CD14-positive monocyte (primary cell): ENCODE results near the gene GNLY. TPM values are rescaled to one million over a fixed set of nuclear protein-coding genes. Genes with fewer than 3 reads are reported as not detected.

Source experiments
- DNase-seq, 3 donors: peaks; one replicate each; pipeline ENCODE4 v3.0.0-alpha.2; 2011 to 2022
- H2AFZ ChIP-seq: 2 replicates; pipeline ENCODE4 v1.6.0; 2012; ENCODE audit warnings: mild to moderate bottlenecking, low read depth, low read length, inconsistent platforms; ENCODE audit not compliant: insufficient read depth, poor library complexity, severe bottlenecking
- H3K27ac ChIP-seq, 2 donors: 1 replicate in 1 of 2; 2 replicates in 1 of 2; pipeline ENCODE4 v1.5.1; 2012 to 2013; ENCODE audit warnings: low read length in 2 of 2, control low read depth in 1 of 2, inconsistent platforms in 1 of 2, low read depth in 1 of 2, mild to moderate bottlenecking in 1 of 2
- H3K27me3 ChIP-seq, 2 donors: one replicate each; pipeline versions ENCODE4 v1.6.0 to v1.6.1; 2011 to 2013; ENCODE audit warnings: low read length in 2 of 2; ENCODE audit not compliant: control insufficient read depth in 2 of 2, insufficient read depth in 2 of 2
- H3K36me3 ChIP-seq, 2 donors: replicated peaks in 1 of 2; 1 replicate in 1 of 2; 2 replicates in 1 of 2; pipeline versions ENCODE4 v1.5.1 to v1.6.1; 2012 to 2013; ENCODE audit warnings: low read length in 2 of 2, control low read depth in 1 of 2, inconsistent platforms in 1 of 2, mild to moderate bottlenecking in 1 of 2; ENCODE audit not compliant: insufficient read depth in 2 of 2, control insufficient read depth in 1 of 2
- H3K4me1 ChIP-seq, 2 donors: 1 replicate in 1 of 2; 2 replicates in 1 of 2; pipeline versions ENCODE4 v1.5.1 to v1.6.1; 2012 to 2013; ENCODE audit warnings: low read length in 2 of 2, control low read depth in 1 of 2, inconsistent platforms in 1 of 2, mild to moderate bottlenecking in 1 of 2, moderate library complexity in 1 of 2; ENCODE audit not compliant: insufficient read depth in 2 of 2, control insufficient read depth in 1 of 2
- H3K4me2 ChIP-seq: replicated peaks from 2 replicates; pipeline ENCODE3; 2012; ENCODE audit warnings: low read length, moderate library complexity, mild to moderate bottlenecking; ENCODE audit not compliant: poor library complexity, severe bottlenecking; ENCODE audit errors: extremely low read depth
- H3K4me3 ChIP-seq, 3 experiments: fragments of 200-600 bp in 1 of 3; sonication (generic) in 1 of 3; replicated peaks in 1 of 3; 1 replicate in 2 of 3; 2 replicates in 1 of 3; pipeline ENCODE4 v1.5.1; 2011 to 2013; ENCODE audit warnings: low read length in 3 of 3, mild to moderate bottlenecking in 3 of 3, control low read depth in 2 of 3, low read depth in 2 of 3, inconsistent platforms in 1 of 3, moderate library complexity in 1 of 3
- H3K79me2 ChIP-seq: 2 replicates; pipeline ENCODE4 v1.6.0; 2012; ENCODE audit warnings: mild to moderate bottlenecking, control low read depth, inconsistent platforms, low read length, moderate library complexity; ENCODE audit not compliant: insufficient read depth
- H3K9ac ChIP-seq: 2 replicates; pipeline ENCODE4 v1.6.0; 2017; ENCODE audit warnings: low read length, mild to moderate bottlenecking; ENCODE audit not compliant: insufficient read depth, poor library complexity, severe bottlenecking
- H3K9me3 ChIP-seq, 2 donors: replicated peaks in 1 of 2; 1 replicate in 1 of 2; 2 replicates in 1 of 2; pipeline versions ENCODE4 v1.5.1 to v1.6.1; 2012 to 2013; ENCODE audit warnings: low read length in 2 of 2, control low read depth in 1 of 2; ENCODE audit not compliant: control insufficient read depth in 1 of 2, insufficient read depth in 1 of 2
- H4K20me1 ChIP-seq: 2 replicates; pipeline ENCODE4 v1.6.0; 2012; ENCODE audit warnings: mild to moderate bottlenecking, low read length, control low read depth, moderate library complexity; ENCODE audit not compliant: insufficient read depth
- H3K27ac Mint-ChIP-seq, 7 donors: one replicate each; pipeline ENCODE4 v1.8.0; 2020; ENCODE audit warnings: mild to moderate bottlenecking in 7 of 7, mixed read lengths in 7 of 7, moderate library complexity in 6 of 7, inconsistent platforms in 2 of 7
- H3K27me3 Mint-ChIP-seq, 3 donors: one replicate each; pipeline ENCODE4 v1.8.0; 2021 to 2022; ENCODE audit warnings: low read depth in 3 of 3, mild to moderate bottlenecking in 3 of 3, mixed read lengths in 3 of 3, moderate library complexity in 3 of 3, inconsistent platforms in 1 of 3
- H3K36me3 Mint-ChIP-seq, 2 donors: one replicate each; pipeline ENCODE4 v1.8.0; 2020; ENCODE audit warnings: mixed read lengths in 2 of 2, inconsistent platforms in 1 of 2, mild to moderate bottlenecking in 1 of 2
- H3K4me1 Mint-ChIP-seq: one replicate; pipeline ENCODE4 v1.8.0; 2020; ENCODE audit warnings: mild to moderate bottlenecking, mixed read lengths
- H3K4me3 Mint-ChIP-seq, 2 donors: one replicate each; pipeline ENCODE4 v1.8.0; 2020; ENCODE audit warnings: mild to moderate bottlenecking in 2 of 2, mixed read lengths in 2 of 2, moderate library complexity in 1 of 2
- H3K9me3 Mint-ChIP-seq, 7 donors: one replicate each; pipeline ENCODE4 v1.8.0; 2020 to 2022; ENCODE audit warnings: mixed read lengths in 7 of 7, mild to moderate bottlenecking in 6 of 7, moderate library complexity in 6 of 7, inconsistent platforms in 2 of 7
- CTCF ChIP-seq: fragments of 200-600 bp; IDR thresholded peaks from one replicate; pipeline ENCODE4 v1.8.0; 2022; ENCODE audit warnings: antibody characterized with exemption, mild to moderate bottlenecking
- WGBS: methylation state at CpG from one replicate; pipeline ENCODE4 v1.1.5; 2013; ENCODE audit warnings: missing lambda C conversion rate; ENCODE audit not compliant: insufficient coverage; 5-methylcytosine and 5-hydroxymethylcytosine counted together
- intact Hi-C, 2 donors: fragments of 100-400 bp; cut with micrococcal nuclease; formaldehyde crosslinking; loops; one replicate each; pipeline versions ENCODE4 v1.15.0 to v1.15.1; 2023
- polyA plus RNA-seq, 3 donors: library from polyadenylated mRNA; depleted of rRNA in 1 of 3; unstranded in 2 of 3; stranded (reverse) in 1 of 3; fragments of 300-500 nt in 2 of 3; fragments of >200 nt in 1 of 3; fragmentation: Illumina TruSeq in 2 of 3; gene quantifications; 1 replicate in 2 of 3; 2 replicates in 1 of 3; pipeline ENCODE4 v1.2.3, GENCODE V29; 2012 to 2021

The GNLY gene
- polyA plus RNA-seq, 3 donors, result 4.6 to 13.2 (median 11.1) TPM

- Mint-ChIP-seq H3K36me3 (no peaks in the 10 kb centered on the region), H3K4me1 (peaks cover 22% of the 10 kb centered on the region), H3K9me3 (peaks cover 0 to 5% (median 0%) of the 10 kb centered on the region in 7 donors), H3K4me3 (no peak overlapping the region), H3K27ac (no peak overlapping the region), H3K27me3 (peaks cover 0 to 2% (median 0%) of the 10 kb centered on the region in 3 donors)
- 80% methylated on average over 1 of the region's 2 CpGs for WGBS
- Histone ChIP-seq H3K4me2 (no peak overlapping the region), H2AFZ (no peak overlapping the region), H3K9me3 (no peaks in the 10 kb centered on the region), H3K4me3 (no peak overlapping the region), H3K4me1 (peaks cover 17 to 18% of the 10 kb centered on the region in 2 donors), H3K27me3 (no peaks in the 10 kb centered on the region), H4K20me1 (no peaks in the 10 kb centered on the region), H3K9ac (no peak overlapping the region), H3K27ac (no peak overlapping the region), H3K79me2 (no peaks in the 10 kb centered on the region), H3K36me3 (no peaks in the 10 kb centered on the region)
- no peak for DNase-seq
- intact Hi-C loops, result no loop called here
- TF ChIP-seq CTCF, result no peak
Measured at GRCh38 chr2:85732467-85733120, 38.4 kb downstream of the GNLY start.

- Histone ChIP-seq H3K4me3 (no peak overlapping the region), H4K20me1 (no peaks in the 10 kb centered on the region), H3K27ac (no peak overlapping the region), H3K79me2 (no peaks in the 10 kb centered on the region), H3K4me2 (no peak overlapping the region), H3K4me1 (peaks cover 11% of the 10 kb centered on the region in 2 donors), H3K27me3 (no peaks in the 10 kb centered on the region), H3K9ac (no peak overlapping the region), H3K36me3 (no peaks in the 10 kb centered on the region), H3K9me3 (no peaks in the 10 kb centered on the region), H2AFZ (no peak overlapping the region)
- no peaks in the 10 kb centered on the region for H3K36me3 Mint-ChIP-seq
- peaks cover 0 to 2% (median 0%) of the 10 kb centered on the region in 3 donors for H3K27me3 Mint-ChIP-seq
- H3K4me3 Mint-ChIP-seq, result no peak overlapping the region
- no peak overlapping the region for H3K27ac Mint-ChIP-seq
- intact Hi-C loops, result no loop called here
- 75% methylated on average over 15 of the region's 18 CpGs for WGBS
- H3K4me1 Mint-ChIP-seq, result peaks cover 15% of the 10 kb centered on the region
- no peak for DNase-seq
- TF ChIP-seq CTCF, result no peak
- H3K9me3 Mint-ChIP-seq, result peaks cover 0 to 5% (median 0%) of the 10 kb centered on the region in 7 donors
Measured at GRCh38 chr2:85733121-85733960, 39.2 kb downstream of the GNLY start.
